CD4-positive, CD25-positive, alpha-beta regulatory T cell (primary cell): Measurements from ENCODE around the gene SORD. TPM values are rescaled to one million over a fixed set of nuclear protein-coding genes. Genes with fewer than 3 reads are reported as not detected.
"Not testable (repeated sequence)": the region's sequence is repeated elsewhere in the genome, so short reads cannot be mapped to it uniquely, and the experiment has no call there.

ENCODE experiments used
- ATAC-seq, 2 donors: fragments of 150-1000 bp; cut with Tn5 transposase; one replicate each; pipeline ENCODE4 v1.10.0; 2021; ENCODE audit warnings: low read depth in 2 of 2, moderate number of reproducible peaks in 2 of 2, moderate library complexity in 1 of 2
- DNase-seq, 3 donors: peaks; one replicate each; pipeline versions ENCODE4 v3.0.0 to v3.0.0-alpha.2; 2012 to 2022; ENCODE audit warnings: mixed read lengths in 1 of 3
- H3K27ac ChIP-seq: one replicate; pipeline ENCODE4 v1.7.0; 2013; ENCODE audit warnings: mild to moderate bottlenecking, low read length; ENCODE audit not compliant: insufficient read depth, poor library complexity, severe bottlenecking
- H3K27me3 ChIP-seq: one replicate; pipeline ENCODE4 v1.7.0; 2013; ENCODE audit warnings: low read length; ENCODE audit not compliant: control insufficient read depth, insufficient read depth
- H3K36me3 ChIP-seq: one replicate; pipeline ENCODE4 v1.7.0; 2013; ENCODE audit warnings: mild to moderate bottlenecking, low read length, moderate library complexity; ENCODE audit not compliant: control insufficient read depth, insufficient read depth
- H3K4me1 ChIP-seq: 2 replicates; pipeline ENCODE4 v1.7.0; 2013; ENCODE audit warnings: mild to moderate bottlenecking, low read length; ENCODE audit not compliant: insufficient read depth, control insufficient read depth, poor library complexity, severe bottlenecking
- H3K4me3 ChIP-seq: one replicate; pipeline ENCODE4 v1.7.0; 2013; ENCODE audit warnings: low read depth, mild to moderate bottlenecking, low read length, moderate library complexity
- H3K9me3 ChIP-seq, 2 experiments: 1 replicate in 1 of 2; 2 replicates in 1 of 2; pipeline ENCODE4 v1.7.0; 2013; ENCODE audit warnings: low read length in 2 of 2, mild to moderate bottlenecking in 1 of 2, moderate library complexity in 1 of 2; ENCODE audit not compliant: control insufficient read depth in 2 of 2
- H3K27ac Mint-ChIP-seq, 3 donors: one replicate each; pipeline ENCODE4 v1.8.0; 2020 to 2022; ENCODE audit warnings: mild to moderate bottlenecking in 3 of 3, mixed read lengths in 3 of 3, moderate library complexity in 2 of 3
- H3K27me3 Mint-ChIP-seq: one replicate; pipeline ENCODE4 v1.8.0; 2022; ENCODE audit warnings: mild to moderate bottlenecking, mixed read lengths
- H3K36me3 Mint-ChIP-seq: one replicate; pipeline ENCODE4 v1.8.0; 2020; ENCODE audit warnings: mixed read lengths
- H3K4me1 Mint-ChIP-seq, 4 donors: one replicate each; pipeline ENCODE4 v1.8.0; 2020 to 2022; ENCODE audit warnings: mixed read lengths in 4 of 4, mild to moderate bottlenecking in 1 of 4
- H3K4me3 Mint-ChIP-seq, 4 donors: one replicate each; pipeline ENCODE4 v1.8.0; 2020 to 2022; ENCODE audit warnings: mild to moderate bottlenecking in 4 of 4, mixed read lengths in 4 of 4, moderate library complexity in 3 of 4
- H3K9me3 Mint-ChIP-seq, 7 donors: one replicate each; pipeline ENCODE4 v1.8.0; 2020 to 2022; ENCODE audit warnings: mixed read lengths in 7 of 7, mild to moderate bottlenecking in 3 of 7, moderate library complexity in 2 of 7
- polyA plus RNA-seq, 4 donors: library from polyadenylated mRNA; unstranded; fragments of 300-500 nt; fragmentation: Illumina TruSeq; gene quantifications; one replicate each; pipeline ENCODE4 v1.2.3, GENCODE V29; 2021
- total RNA-seq: library from RNA; stranded (reverse); gene quantifications from one replicate; pipeline ENCODE4 v1.2.3, GENCODE V29; 2022

SORD gene
- 3.4 TPM for total RNA-seq
- polyA plus RNA-seq, result 10 to 100 TPM in 1 of 4 donors, 1 to 10 TPM in 3; 4.1 to 11.4 (median 6.5) TPM

- Histone ChIP-seq H3K27ac (no peak within 1 kb of the TSS), H3K36me3 (no peaks in the 10 kb centered on the region), H3K27me3 (peaks cover 3% of the 10 kb centered on the region), H3K4me3 (peak within 1 kb of the TSS; percentile 59), H3K9me3 (no peaks in the 10 kb centered on the region), H3K4me1 (peaks cover 13% of the 10 kb centered on the region)
- ATAC-seq (peak; percentile 96), DNase-seq (peak; percentile 81 to 89 (median 83))
- Mint-ChIP-seq H3K36me3 (no peaks in the 10 kb centered on the region), H3K4me3 (peak within 1 kb of the TSS; percentile 88 to 93 (median 90)), H3K27ac (peak within 1 kb of the TSS; percentile 38 to 84 (median 74)), H3K27me3 (peaks cover 20% of the 10 kb centered on the region), H3K4me1 (peaks cover 5 to 31% (median 11%) of the 10 kb centered on the region in 4 donors), H3K9me3 (peaks cover 0 to 2% (median 0%) of the 10 kb centered on the region in 7 donors)
Observed at GRCh38 chr15:45022871-45023658, at the start of gene SORD. SORD (plus strand) TSS chr15:45023195; CDS start chr15:45023284, 89 bp downstream.

GRCh38 chr15:44976183-44976582 is 46.8 kb upstream of the SORD start:
- H3K9me3 Mint-ChIP-seq, H3K9me3 ChIP-seq, H3K4me1 Mint-ChIP-seq, H3K27ac Mint-ChIP-seq, DNase-seq, H3K4me3 Mint-ChIP-seq, H3K36me3 ChIP-seq, ATAC-seq, H3K4me1 ChIP-seq, H3K36me3 Mint-ChIP-seq, H3K27me3 ChIP-seq, H3K4me3 ChIP-seq, H3K27ac ChIP-seq: not testable (repeated sequence)
- peaks cover 33% of the 10 kb centered on the region for H3K27me3 Mint-ChIP-seq

GRCh38 chr15:44977781-44978180 is 45.2 kb upstream of the SORD start:
- not testable (repeated sequence) for H3K27ac Mint-ChIP-seq, H3K4me3 ChIP-seq, H3K36me3 ChIP-seq, H3K9me3 ChIP-seq, H3K27ac ChIP-seq, DNase-seq, ATAC-seq, H3K36me3 Mint-ChIP-seq, H3K9me3 Mint-ChIP-seq, H3K4me3 Mint-ChIP-seq, H3K27me3 ChIP-seq, H3K4me1 ChIP-seq, H3K4me1 Mint-ChIP-seq
- H3K27me3 Mint-ChIP-seq, result peaks cover 32% of the 10 kb centered on the region

GRCh38 chr15:44979617-44980339 is 43.2 kb upstream of the SORD start:
- not testable (repeated sequence) for H3K4me3 Mint-ChIP-seq, H3K9me3 Mint-ChIP-seq, H3K9me3 ChIP-seq, H3K27ac ChIP-seq, H3K36me3 Mint-ChIP-seq, H3K4me3 ChIP-seq, H3K36me3 ChIP-seq, H3K4me1 ChIP-seq, H3K4me1 Mint-ChIP-seq, ATAC-seq, H3K27ac Mint-ChIP-seq, H3K27me3 ChIP-seq, DNase-seq
- peaks cover 34% of the 10 kb centered on the region for H3K27me3 Mint-ChIP-seq

- not testable (repeated sequence) for H3K9me3 Mint-ChIP-seq, H3K27me3 ChIP-seq, ATAC-seq, H3K9me3 ChIP-seq, H3K4me3 Mint-ChIP-seq, H3K36me3 ChIP-seq, H3K4me1 ChIP-seq, H3K4me1 Mint-ChIP-seq, H3K4me3 ChIP-seq, H3K36me3 Mint-ChIP-seq, H3K27ac ChIP-seq, DNase-seq, H3K27ac Mint-ChIP-seq
- peaks cover 35% of the 10 kb centered on the region for H3K27me3 Mint-ChIP-seq
Observed at GRCh38 chr15:44984144-44984543, 38.9 kb upstream of the SORD start.

- not testable (repeated sequence) for H3K27ac Mint-ChIP-seq, H3K9me3 Mint-ChIP-seq, H3K9me3 ChIP-seq, H3K27me3 ChIP-seq, H3K4me3 Mint-ChIP-seq, H3K27ac ChIP-seq, H3K36me3 Mint-ChIP-seq, H3K4me1 Mint-ChIP-seq, H3K36me3 ChIP-seq, H3K4me1 ChIP-seq, H3K4me3 ChIP-seq, DNase-seq
- H3K27me3 Mint-ChIP-seq, result peaks cover 48% of the 10 kb centered on the region
- ATAC-seq, result peak; percentile 40 to 48
Observed at GRCh38 chr15:44986346-44987055, 36.5 kb upstream of the SORD start.

- not testable (repeated sequence) for H3K36me3 Mint-ChIP-seq, ATAC-seq, H3K4me1 ChIP-seq, H3K36me3 ChIP-seq, H3K4me3 Mint-ChIP-seq, H3K4me3 ChIP-seq, H3K9me3 ChIP-seq, H3K9me3 Mint-ChIP-seq, H3K27me3 ChIP-seq, H3K4me1 Mint-ChIP-seq, DNase-seq, H3K27ac ChIP-seq, H3K27ac Mint-ChIP-seq
- H3K27me3 Mint-ChIP-seq, result peaks cover 60% of the 10 kb centered on the region
Observed at GRCh38 chr15:44987711-44988110, 35.3 kb upstream of the SORD start.
